GM19438 (cell line): ENCODE data around the gene CD207.

Experiments
- ATAC-seq: cut with Tn5 transposase; IDR thresholded peaks from one replicate; pipeline ENCODE4 v1.9.1; 2021; ENCODE audit warnings: low read depth; ENCODE audit not compliant: unreplicated experiment

The CD207 gene

GRCh38 chr2:70796262-70796661 lies 39.4 kb downstream of the CD207 start:
- ATAC-seq = no peak

DNA sequence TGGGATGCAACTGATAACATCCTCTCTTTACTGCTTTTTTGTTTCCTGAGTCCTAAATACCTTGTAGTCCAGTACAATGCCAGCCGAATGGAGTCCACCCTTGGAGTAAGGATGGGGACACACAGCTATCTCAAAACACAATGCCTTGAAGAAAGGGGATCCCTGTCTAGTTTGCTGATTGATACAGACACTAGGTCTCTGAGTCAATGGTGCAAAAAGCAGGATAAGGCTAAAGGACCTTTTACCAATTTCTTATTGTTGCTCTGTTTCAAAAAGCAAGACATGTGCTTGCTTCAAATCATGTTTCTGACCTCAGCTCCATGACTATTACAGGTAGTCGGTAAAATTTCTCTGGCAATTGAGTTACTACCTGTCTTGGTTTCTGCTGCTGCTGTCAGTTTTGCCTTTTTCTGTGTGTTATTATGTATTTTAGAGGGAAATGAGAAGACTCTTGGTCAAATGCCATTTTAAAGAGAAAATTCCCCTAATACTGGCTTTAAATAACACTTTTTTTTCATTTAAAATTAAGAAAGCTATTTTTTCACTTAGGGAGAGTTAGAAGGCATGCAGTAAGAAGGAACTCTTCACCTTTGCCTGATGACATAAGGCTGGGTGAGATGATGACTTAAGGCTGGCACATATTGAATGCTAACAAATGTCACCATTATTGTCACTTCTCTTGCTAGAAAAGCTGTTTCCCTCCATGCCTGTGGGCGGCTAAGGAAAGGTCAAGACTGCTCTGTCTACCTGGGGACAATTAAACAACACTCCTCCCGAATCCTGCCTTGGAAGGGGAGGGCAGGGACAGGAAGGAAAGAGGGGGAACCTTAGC lies 40.2 kb downstream of the CD207 start:
- no peak for ATAC-seq

GRCh38 chr2:70793450-70793849 lies 42.2 kb downstream of the CD207 start:
- no peak for ATAC-seq

DNA sequence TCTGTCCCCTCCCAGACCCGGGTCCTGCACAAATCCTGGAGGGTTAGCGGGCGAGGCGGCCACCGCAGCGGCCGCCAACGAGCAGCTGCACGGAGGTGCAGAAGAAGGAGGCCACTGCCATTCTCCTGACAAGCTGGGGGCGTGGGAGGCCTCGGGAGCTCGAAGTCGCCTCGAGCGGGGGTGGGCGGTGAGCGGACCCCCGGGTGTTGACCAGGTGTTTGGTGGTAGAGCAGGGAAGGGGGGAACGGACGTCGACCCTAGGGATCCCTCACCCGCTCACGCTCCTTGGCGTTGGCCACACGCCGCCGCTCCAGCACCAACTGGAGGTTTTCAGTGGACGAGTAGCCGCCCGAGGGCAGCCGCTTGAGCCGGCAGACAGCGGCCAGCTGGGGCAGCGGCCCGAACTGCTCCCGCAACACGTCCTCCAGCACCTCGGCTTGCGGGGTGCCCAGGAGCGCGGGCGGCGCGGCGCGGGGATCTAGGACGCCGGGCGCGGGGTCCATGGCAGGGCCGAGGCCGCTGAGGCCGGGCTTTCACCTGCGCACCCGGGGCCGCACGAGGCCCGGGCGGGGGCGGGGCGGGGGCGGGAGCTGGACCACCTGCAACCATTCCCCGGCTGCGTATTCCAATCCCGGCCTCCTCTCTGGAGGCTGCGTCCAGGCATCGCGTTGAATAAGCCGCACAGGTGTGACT lies 45.3 kb downstream of the CD207 start, which contains the start of gene FIGLA:
Gene FIGLA (minus strand): TSS at position 508 of the 693 bp plus-strand sequence. CDS start 5 bp downstream, at position 503.
- no peak for ATAC-seq

- no peak for ATAC-seq
Observed at GRCh38 chr2:70789304-70790135, 46.1 kb downstream of the CD207 start.

DNA sequence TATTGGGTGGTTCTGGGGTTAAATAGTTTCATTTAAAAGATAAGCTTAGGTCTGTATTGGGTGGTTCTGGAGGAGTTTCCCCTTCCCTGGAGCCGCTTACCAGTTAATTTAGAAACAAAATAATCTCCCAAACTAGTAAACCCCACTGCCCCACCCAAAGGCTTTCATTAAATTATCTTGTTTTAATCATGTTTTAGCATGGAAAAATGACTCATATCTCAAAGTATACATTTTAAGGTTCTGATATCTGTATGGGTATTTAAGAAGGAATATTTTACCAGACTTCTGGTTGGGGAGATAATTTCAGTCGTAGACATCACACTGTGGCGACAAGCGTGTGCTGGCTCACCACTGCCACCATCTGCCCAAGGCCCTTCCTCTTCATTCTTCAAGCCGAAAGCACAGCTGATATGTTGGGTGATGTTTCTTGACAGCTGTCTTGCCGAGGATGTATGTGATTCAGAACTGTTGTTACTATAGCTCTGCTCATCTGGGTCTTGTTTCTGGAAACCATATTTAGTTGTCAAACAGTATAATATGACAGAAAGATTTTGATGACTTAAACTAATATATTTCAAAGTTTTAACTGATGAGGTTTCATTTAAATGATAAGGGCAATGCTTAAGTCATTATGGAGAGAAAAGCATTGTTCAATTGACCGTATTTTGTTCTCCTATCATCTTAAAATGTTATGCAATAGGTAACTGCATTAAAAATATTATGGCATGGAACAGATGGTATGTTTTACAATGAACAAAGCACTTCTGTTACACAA lies 50.3 kb downstream of the CD207 start:
- no peak for ATAC-seq

DNA sequence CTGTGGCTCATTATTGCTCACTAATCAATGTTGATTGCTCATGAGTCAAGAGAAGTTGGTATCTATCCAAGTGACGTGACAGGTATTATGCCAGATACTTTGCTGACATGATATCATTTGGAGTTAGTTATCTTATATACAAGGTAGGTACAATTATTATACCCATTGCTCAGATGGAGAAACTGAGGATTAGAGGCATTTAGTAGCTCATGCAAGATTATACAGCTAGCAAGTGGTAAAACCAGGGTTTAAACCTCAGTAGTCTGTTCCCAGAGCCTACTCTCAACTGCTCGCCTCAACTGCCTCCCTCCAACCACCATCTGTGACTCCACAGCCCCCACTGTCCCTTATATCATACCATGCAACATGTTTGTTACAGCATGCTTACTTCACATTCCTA lies 51.3 kb downstream of the CD207 start:
- no peak for ATAC-seq
